IMR-90 (cell line): Measurements from ENCODE around the gene CDC45. TPM values are rescaled to one million over a fixed set of nuclear protein-coding genes. Genes with fewer than 3 reads are reported as not detected.

ENCODE experiments used
- ATAC-seq: fragments of 200-7000 bp; cut with Tn5 transposase; 2 replicates; pipeline ENCODE4 v1.9.1; 2020; ENCODE audit warnings: low read depth, mild to moderate bottlenecking, moderate library complexity
- BruUV-seq: library from RNA; stranded (reverse); fragments of 400-500 nt; replicated peaks from 2 replicates; lab custom pipeline; 2021; lab: Mats Ljungman, UMichigan
- CTCF ChIA-PET: fragments of 300-600 bp; formaldehyde crosslinking; extraction: SDS; loops from one replicate; lab custom pipeline; 2021; ENCODE audit warnings: antibody characterized with exemption; lab: Yijun Ruan, JAX
- POLR2A ChIA-PET: fragments of 300-600 bp; sonication (Branson Sonifier 250); formaldehyde crosslinking; loops from one replicate; lab custom pipeline; 2022; ENCODE audit warnings: antibody characterized with exemption; ENCODE audit not compliant: unreplicated experiment; lab: Charles Lee
- DNase-seq: peaks from one replicate; pipeline ENCODE4 v3.0.0; 2013
- H2AFZ ChIP-seq: replicated peaks from 2 replicates; pipeline ENCODE3; 2013; ENCODE audit warnings: low read length, mild to moderate bottlenecking; ENCODE audit not compliant: poor library complexity
- H2AK5ac ChIP-seq: 2 replicates; pipeline ENCODE4 v1.6.1; 2013; ENCODE audit warnings: low read depth, low read length, inconsistent platforms
- H2AK9ac ChIP-seq: replicated peaks from 2 replicates; pipeline ENCODE3; 2013; ENCODE audit warnings: mild to moderate bottlenecking, low read depth, low read length, moderate library complexity; ENCODE audit not compliant: poor library complexity
- H2BK120ac ChIP-seq: 2 replicates; pipeline ENCODE4 v1.6.1; 2013; ENCODE audit warnings: low read depth, low read length, inconsistent platforms
- H2BK15ac ChIP-seq: 3 replicates; pipeline ENCODE4 v1.6.1; 2013; ENCODE audit warnings: low read depth, low read length, inconsistent platforms
- H2BK20ac ChIP-seq: 2 replicates; pipeline ENCODE4 v1.6.1; 2013; ENCODE audit warnings: low read depth, mild to moderate bottlenecking, inconsistent platforms, low read length, moderate library complexity
- H2BK5ac ChIP-seq: 2 replicates; pipeline ENCODE4 v1.6.1; 2013; ENCODE audit warnings: mild to moderate bottlenecking, low read depth, low read length, inconsistent platforms; ENCODE audit not compliant: poor library complexity, severe bottlenecking
- H3K14ac ChIP-seq: replicated peaks from 2 replicates; pipeline ENCODE4 v1.6.1; 2013; ENCODE audit warnings: low read depth, low read length, inconsistent platforms
- H3K18ac ChIP-seq: 2 replicates; pipeline ENCODE4 v1.6.1; 2013; ENCODE audit warnings: low read depth, low read length, control low read depth
- H3K23ac ChIP-seq: 2 replicates; pipeline ENCODE4 v1.6.1; 2013; ENCODE audit warnings: low read depth, low read length, inconsistent platforms
- H3K27ac ChIP-seq: 2 replicates; pipeline ENCODE4 v1.5.1; 2013; ENCODE audit warnings: mild to moderate bottlenecking, control low read depth, low read length; ENCODE audit not compliant: insufficient read depth
- H3K27me3 ChIP-seq: 2 replicates; pipeline ENCODE4 v1.6.1; 2013; ENCODE audit warnings: low read length; ENCODE audit not compliant: control insufficient read depth, insufficient read depth
- H3K36me3 ChIP-seq: 2 replicates; pipeline ENCODE4 v1.6.1; 2013; ENCODE audit warnings: low read length, mixed read lengths; ENCODE audit not compliant: control insufficient read depth, insufficient read depth
- H3K4ac ChIP-seq: 2 replicates; pipeline ENCODE4 v1.6.1; 2013; ENCODE audit warnings: low read depth, low read length, inconsistent platforms
- H3K4me1 ChIP-seq: 2 replicates; pipeline ENCODE4 v1.6.1; 2013; ENCODE audit warnings: low read length, mixed read lengths; ENCODE audit not compliant: control insufficient read depth, insufficient read depth
- H3K4me2 ChIP-seq: 2 replicates; pipeline ENCODE4 v1.6.1; 2013; ENCODE audit warnings: low read depth, mild to moderate bottlenecking, control low read depth, low read length, moderate library complexity
- H3K4me3 ChIP-seq: 2 replicates; pipeline ENCODE4 v1.5.1; 2013; ENCODE audit warnings: low read depth, mild to moderate bottlenecking, control low read depth, low read length, moderate library complexity; ENCODE audit not compliant: insufficient read depth
- H3K56ac ChIP-seq: 2 replicates; pipeline ENCODE4 v1.6.1; 2013; ENCODE audit warnings: low read length, inconsistent platforms; ENCODE audit not compliant: insufficient read depth; ENCODE audit errors: extremely low read depth
- H3K79me1 ChIP-seq, 2 experiments: 2 replicates each; pipeline ENCODE4 v1.6.1; 2013; ENCODE audit warnings: low read length in 2 of 2, inconsistent platforms in 1 of 2, low read depth in 1 of 2
- H3K9ac ChIP-seq: 2 replicates; pipeline ENCODE4 v1.6.1; 2013; ENCODE audit warnings: low read depth, low read length, control low read depth
- H3K9me1 ChIP-seq: 2 replicates; pipeline ENCODE4 v1.6.1; 2013; ENCODE audit warnings: low read length, inconsistent platforms; ENCODE audit not compliant: insufficient read depth
- H3K9me3 ChIP-seq: 2 replicates; pipeline ENCODE4 v1.6.1; 2013; ENCODE audit warnings: low read length; ENCODE audit not compliant: control insufficient read depth, insufficient read depth
- H4K20me1 ChIP-seq: 2 replicates; pipeline ENCODE4 v1.6.1; 2013; ENCODE audit warnings: low read length, inconsistent platforms; ENCODE audit not compliant: insufficient read depth
- H4K5ac ChIP-seq: 2 replicates; pipeline ENCODE4 v1.6.1; 2013; ENCODE audit warnings: mild to moderate bottlenecking, low read depth, low read length, control low read depth
- H4K8ac ChIP-seq, 2 experiments: 2 replicates each; pipeline ENCODE4 v1.6.1; 2013; ENCODE audit warnings: low read depth in 2 of 2, low read length in 2 of 2, control low read depth in 1 of 2, inconsistent platforms in 1 of 2
- H4K91ac ChIP-seq: 2 replicates; pipeline ENCODE4 v1.6.1; 2013; ENCODE audit warnings: low read depth, low read length, inconsistent platforms; ENCODE audit not compliant: insufficient read depth
- BHLHE40 ChIP-seq: fragments of 150-350 bp; IDR thresholded peaks from 2 replicates; pipeline ENCODE4 v1.6.1; 2016; ENCODE audit warnings: mild to moderate bottlenecking, low read depth, low read length
- CEBPB ChIP-seq: IDR thresholded peaks from 2 replicates; pipeline ENCODE4 v1.6.1; 2012; ENCODE audit warnings: low read depth, low read length, improper control_type of control experiment
- CHD1 ChIP-seq: IDR thresholded peaks from 2 replicates; pipeline ENCODE4 v1.6.1; 2012; ENCODE audit warnings: low read depth, low read length, improper control_type of control experiment
- ELK1 ChIP-seq: fragments of 150-350 bp; IDR thresholded peaks from 2 replicates; pipeline ENCODE4 v1.6.1; 2016; ENCODE audit warnings: low read depth, mild to moderate bottlenecking, low read length, moderate library complexity, borderline replicate concordance
- FOS ChIP-seq: fragments of 150-350 bp; IDR thresholded peaks from 2 replicates; pipeline ENCODE4 v1.6.1; 2016; ENCODE audit warnings: low read depth, low read length
- MAFK ChIP-seq: IDR thresholded peaks from 2 replicates; pipeline ENCODE4 v1.6.1; 2012; ENCODE audit warnings: low read depth, low read length, improper control_type of control experiment
- MAZ ChIP-seq: IDR thresholded peaks from 2 replicates; pipeline ENCODE4 v1.6.1; 2012; ENCODE audit warnings: low read depth, mild to moderate bottlenecking, low read length, improper control_type of control experiment, moderate library complexity, borderline replicate concordance
- NFE2L2 ChIP-seq: fragments of 150-350 bp; IDR thresholded peaks from 2 replicates; pipeline ENCODE4 v1.6.1; 2016; ENCODE audit warnings: low read depth, mild to moderate bottlenecking, low read length
- POLR2A ChIP-seq: IDR thresholded peaks from 2 replicates; pipeline ENCODE4 v1.6.1; 2012; ENCODE audit warnings: mild to moderate bottlenecking, low read depth, low read length
- RCOR1 ChIP-seq: IDR thresholded peaks from 2 replicates; pipeline ENCODE4 v1.6.1; 2012; ENCODE audit warnings: mild to moderate bottlenecking, low read length, improper control_type of control experiment; ENCODE audit not compliant: insufficient replicate concordance
- RFX5 ChIP-seq: IDR thresholded peaks from 2 replicates; pipeline ENCODE4 v1.8.0; 2012; ENCODE audit warnings: low read depth, mild to moderate bottlenecking, low read length, moderate library complexity
- SMC3 ChIP-seq: fragments of 150-350 bp; IDR thresholded peaks from 2 replicates; pipeline ENCODE4 v1.6.1; 2016; ENCODE audit warnings: low read depth, mild to moderate bottlenecking, antibody characterized with exemption, low read length, moderate library complexity
- WGBS, 2 experiments: methylation state at CpG; one replicate each; pipeline versions ENCODE4 v1.1.5 to v1.1.7; 2013; ENCODE audit warnings: missing lambda C conversion rate in 2 of 2; ENCODE audit not compliant: insufficient read length in 1 of 2; ENCODE audit errors: extremely low coverage in 2 of 2; 5-methylcytosine and 5-hydroxymethylcytosine counted together
- dilution Hi-C: fragments of 300-500 bp; cut with HindIII; formaldehyde crosslinking; loops from one replicate; pipeline ENCODE4 v1.14.3; 2018; ENCODE audit warnings: low sequenced_read_pairs; ENCODE audit not compliant: unreplicated experiment
- in situ Hi-C: fragments of 300-500 bp; cut with MboI; formaldehyde crosslinking; loops from 3 replicates; pipeline ENCODE4 v1.14.3; 2019; ENCODE audit warnings: low sequenced_read_pairs, inconsistent platforms, mixed read lengths
- intact Hi-C: fragments of 100-400 bp; cut with micrococcal nuclease; formaldehyde crosslinking; loops from 2 replicates; pipeline ENCODE4 v1.10.0; 2022
- polyA plus RNA-seq, 3 experiments: library from polyadenylated mRNA; depleted of rRNA; stranded (reverse); fragments of >200 nt; gene quantifications; 2 replicates each; pipeline ENCODE4 v1.2.3, GENCODE V29; 2012; ENCODE audit warnings: low replicate concordance in 1 of 3
- total RNA-seq: library from RNA; depleted of rRNA; stranded (reverse); fragments of >200 nt; gene quantifications from 2 replicates; pipeline ENCODE4 v1.2.3, GENCODE V29; 2012

The CDC45 gene
- total and polyA plus RNA-seq, 2 of the 4 experiments (the other 2 are of a cell fraction), result 22.7 to 44.6 TPM

GRCh38 chr22:19443544-19444211 is 36.0 kb upstream of the CDC45 start:
- Histone ChIP-seq H3K4me1 (peaks cover 9% of the 10 kb centered on the region), H4K20me1 (peaks cover 17% of the 10 kb centered on the region), H3K4ac (no peak overlapping the region), H3K4me3 (no peak overlapping the region), H4K8ac (no peak overlapping the region), H2BK120ac (no peak overlapping the region), H4K91ac (no peak overlapping the region), H3K14ac (no peak overlapping the region), H3K18ac (no peak overlapping the region), H3K79me1 (peaks cover 36 to 64% of the 10 kb centered on the region in 2 experiments), H3K9me3 (no peaks in the 10 kb centered on the region), H2BK15ac (no peak overlapping the region), H3K56ac (no peak overlapping the region), H3K27me3 (no peaks in the 10 kb centered on the region), H2AK9ac (no peak overlapping the region), H4K5ac (no peak overlapping the region), H3K23ac (no peak overlapping the region), H3K9ac (no peak overlapping the region), H2AK5ac (no peak overlapping the region), H2AFZ (no peak overlapping the region), H3K36me3 (peaks cover 17% of the 10 kb centered on the region), H3K27ac (no peak overlapping the region), H3K9me1 (peaks cover 9% of the 10 kb centered on the region; the same call in 1 of the 2 replicates), H3K4me2 (no peak overlapping the region), H2BK20ac (no peak overlapping the region), H2BK5ac (no peak overlapping the region)
- POLR2A ChIA-PET, result no interaction called here
- no TSS peak for BruUV-seq
- in situ Hi-C loops (loop anchor here (10.0 kb wide), 1 partner anchor 59 kb away; no protein-coding TSS in a partner anchor), dilution Hi-C loops (no loop called here), intact Hi-C loops (no loop called here)
- TF ChIP-seq NFE2L2 (no peak), MAFK (no peak), BHLHE40 (no peak), RCOR1 (no peak), FOS (no peak), CEBPB (no peak), SMC3 (no peak), POLR2A (no peak), MAZ (no peak), CHD1 (no peak), ELK1 (no peak), RFX5 (no peak)
- 100% methylated on average over 3 of the region's 7 CpGs; no CpG with 5 or more reads in 1 of the 2 experiments for WGBS, 2 experiments
- DNase-seq, result no peak
- ATAC-seq, result no peak
- CTCF ChIA-PET, result interaction anchor here (0.6 kb wide), 1 partner anchor 47 kb away, joined by 3 read pairs; no protein-coding TSS in a partner anchor
